ENCODE data around the gene NEMP1.
A peak's percentile ranks its signal among the peaks of the same experiment; 100 is the strongest.

NEMP1 gene

DNA sequence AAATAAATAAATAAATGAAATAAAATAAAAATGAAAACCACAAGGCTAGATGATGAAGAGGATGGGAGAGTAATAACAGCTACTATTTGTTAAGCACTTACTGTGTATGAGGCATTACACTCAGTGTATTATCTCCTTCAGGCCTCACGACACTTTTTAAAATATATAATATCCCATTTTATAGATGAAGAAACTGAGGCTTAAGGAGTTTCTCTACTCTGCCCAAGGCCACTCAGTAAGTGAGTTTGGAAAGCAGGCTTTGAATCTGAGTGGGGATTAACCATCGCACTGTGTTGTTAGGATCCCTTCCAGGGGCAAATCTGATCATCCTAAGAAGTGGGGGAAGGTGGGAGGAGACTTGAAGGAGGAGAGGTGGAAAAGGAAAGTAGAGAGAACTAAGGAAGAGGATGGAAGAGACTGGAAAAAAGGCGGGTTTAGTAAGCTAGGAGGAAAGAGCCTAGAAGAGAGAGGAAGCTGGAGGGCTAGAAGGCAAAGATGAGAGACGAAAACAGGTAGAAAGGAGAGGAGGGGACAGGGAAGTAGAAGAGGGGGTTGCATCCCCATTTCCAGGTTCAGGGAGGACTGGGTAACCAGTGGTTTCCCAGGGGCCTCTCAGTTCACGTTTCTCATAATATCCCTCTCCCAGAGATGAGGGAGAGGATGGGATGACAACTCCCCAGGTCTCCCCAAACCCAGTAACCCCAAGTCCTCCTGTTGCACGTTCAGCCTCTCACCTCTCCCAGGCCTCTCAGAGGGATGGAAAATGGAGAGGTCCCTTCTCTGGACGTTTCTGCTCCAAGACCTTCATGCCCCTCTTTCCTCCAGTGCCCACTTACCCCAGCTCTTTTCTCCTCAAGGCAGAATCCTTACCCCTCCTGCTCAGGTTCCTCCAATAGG, 30.9 kb upstream of the NEMP1 start:
- Histone ChIP-seq H2AFZ (ENCODE audit: low read depth, low read length) (no peak overlapping the region), H2BK5ac (ENCODE audit: low read depth, low read length, poor library complexity, severe bottlenecking) (no peak overlapping the region), H3K23ac (ENCODE audit: low read length in 2 of 2) (no peak overlapping the region), H3K4ac (ENCODE audit: low read depth in 1 of 2, low read length in 2 of 2) (peak overlapping the region; percentile 6 to 13), H3K9me3 (ENCODE audit: control insufficient read depth, low read length) (no peaks in the 10 kb centered on the region), H4K8ac (ENCODE audit: low read length) (no peak overlapping the region), H3K4me3 (ENCODE audit: insufficient read depth in 1 of 2, low read depth in 1 of 2, low read length in 2 of 2) (peak overlapping the region in 1 of 2 experiments; percentile 98), H2BK12ac (ENCODE audit: low read length in 2 of 2) (peak overlapping the region in 1 of 2 experiments; percentile 29), H3K14ac (ENCODE audit: low read length in 2 of 2) (no peak overlapping the region), H4K91ac (ENCODE audit: low read length) (no peak overlapping the region), H2BK120ac (ENCODE audit: low read depth, low read length) (no peak overlapping the region), H3K9ac (ENCODE audit: low read length) (peak overlapping the region; percentile 97), H3K27ac (ENCODE audit: low read length, poor library complexity, severe bottlenecking) (peak overlapping the region; percentile 12), H3K79me1 (replicated peaks; ENCODE audit: low read length, poor library complexity, severe bottlenecking) (peaks cover 18% of the 10 kb centered on the region), H3K27me3 (ENCODE audit: control insufficient read depth in 1 of 2, insufficient read depth in 1 of 2, low read length in 2 of 2) (no peaks in the 10 kb centered on the region), H3K4me1 (ENCODE audit: control insufficient read depth, insufficient read depth, low read depth, low read length) (peaks cover 21% of the 10 kb centered on the region), H3K18ac (ENCODE audit: low read depth in 1 of 2, low read length in 2 of 2) (peak overlapping the region in 1 of 2 experiments; percentile 61), H2BK15ac (ENCODE audit: low read depth, poor library complexity, severe bottlenecking) (peak overlapping the region; percentile 17), H3K4me2 (ENCODE audit: low read length, poor library complexity, severe bottlenecking) (peak overlapping the region; percentile 93), H2AK5ac (ENCODE audit: low read length, severe bottlenecking) (peak overlapping the region; percentile 24), H3K36me3 (ENCODE audit: control insufficient read depth in 1 of 2, insufficient read depth in 2 of 2, low read depth in 1 of 2, low read length in 2 of 2) (peaks cover 31 to 41% of the 10 kb centered on the region in 2 experiments)
- DNase-seq: no peak
- WGBS: 72% methylated on average over 5 of the region's 7 CpGs

DNA sequence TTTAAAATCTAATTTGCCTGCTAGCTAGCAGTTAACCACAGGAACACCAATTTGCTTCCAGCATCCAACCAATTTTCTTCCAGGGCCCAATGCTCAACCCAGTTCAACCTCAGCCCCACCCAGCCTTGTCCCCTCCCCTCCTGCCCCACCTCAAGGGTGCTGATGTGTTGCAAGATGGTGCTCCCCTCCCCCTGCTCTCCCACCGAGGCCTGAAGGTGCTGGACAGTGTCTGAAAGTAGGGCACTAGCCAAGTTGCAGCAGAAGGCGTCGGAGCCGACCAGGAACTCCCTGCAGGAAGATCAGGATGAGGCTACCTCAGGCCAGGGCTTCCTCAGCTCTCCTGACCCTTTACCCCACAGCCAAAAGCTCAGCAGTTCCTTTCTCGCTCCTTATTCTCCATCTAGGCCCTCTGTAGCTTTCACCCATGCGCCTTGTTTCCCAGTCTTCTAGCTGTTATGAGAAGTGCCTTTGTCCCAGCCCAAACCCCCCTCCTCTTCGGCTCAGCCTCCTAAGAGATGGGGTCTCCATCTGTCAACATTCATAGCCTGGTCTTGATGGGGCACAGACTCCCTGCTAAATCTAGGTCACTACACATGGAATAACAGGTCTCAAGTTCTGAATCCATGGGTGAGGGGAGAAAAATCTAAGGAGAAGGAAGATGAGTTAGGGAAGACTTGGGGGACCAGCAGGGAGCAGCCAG, 29.0 kb upstream of the NEMP1 start:
- H4K8ac ChIP-seq (ENCODE audit: low read length): no peak overlapping the region
- no peak overlapping the region for H2BK120ac ChIP-seq (ENCODE audit: low read depth, low read length)
- peaks cover 18% of the 10 kb centered on the region for H3K79me1 ChIP-seq (replicated peaks; ENCODE audit: low read length, poor library complexity, severe bottlenecking)
- no peak overlapping the region for H4K91ac ChIP-seq (ENCODE audit: low read length)
- peak overlapping the region; percentile 65 for H2BK15ac ChIP-seq (ENCODE audit: low read depth, poor library complexity, severe bottlenecking)
- DNase-seq: no peak
- H3K9ac ChIP-seq (ENCODE audit: low read length): peak overlapping the region; percentile 54
- peak overlapping the region in 1 of 2 experiments; percentile 46 for H3K4me3 ChIP-seq (ENCODE audit: insufficient read depth in 1 of 2, low read depth in 1 of 2, low read length in 2 of 2)
- 91% methylated on average over 7 of the region's 7 CpGs for WGBS
- H3K23ac ChIP-seq (ENCODE audit: low read length in 2 of 2): no peak overlapping the region
- no peak overlapping the region for H2BK12ac ChIP-seq (ENCODE audit: low read length in 2 of 2)
- H2BK5ac ChIP-seq (ENCODE audit: low read depth, low read length, poor library complexity, severe bottlenecking): no peak overlapping the region
- H3K36me3 ChIP-seq (ENCODE audit: control insufficient read depth in 1 of 2, insufficient read depth in 2 of 2, low read depth in 1 of 2, low read length in 2 of 2): peaks cover 37 to 51% of the 10 kb centered on the region in 2 experiments
- H3K4me2 ChIP-seq (ENCODE audit: low read length, poor library complexity, severe bottlenecking): no peak overlapping the region
- no peak overlapping the region for H3K27ac ChIP-seq (ENCODE audit: low read length, poor library complexity, severe bottlenecking)
- no peak overlapping the region for H3K4ac ChIP-seq (ENCODE audit: low read depth in 1 of 2, low read length in 2 of 2)
- no peak overlapping the region for H2AK5ac ChIP-seq (ENCODE audit: low read length, severe bottlenecking)
- no peaks in the 10 kb centered on the region for H3K27me3 ChIP-seq (ENCODE audit: control insufficient read depth in 1 of 2, insufficient read depth in 1 of 2, low read length in 2 of 2)
- no peak overlapping the region for H3K14ac ChIP-seq (ENCODE audit: low read length in 2 of 2)
- H3K9me3 ChIP-seq (ENCODE audit: control insufficient read depth, low read length): no peaks in the 10 kb centered on the region
- peaks cover 23% of the 10 kb centered on the region for H3K4me1 ChIP-seq (ENCODE audit: control insufficient read depth, insufficient read depth, low read depth, low read length)
- H3K18ac ChIP-seq (ENCODE audit: low read depth in 1 of 2, low read length in 2 of 2): no peak overlapping the region
- no peak overlapping the region for H2AFZ ChIP-seq (ENCODE audit: low read depth, low read length)

GRCh38 chr12:57106021-57106708, 27.6 kb upstream of the NEMP1 start:
- H3K18ac ChIP-seq (ENCODE audit: low read depth in 1 of 2, low read length in 2 of 2): no peak overlapping the region

More at GRCh38 chr12:57106021-57106708, 27.6 kb upstream of the NEMP1 start:
- Histone ChIP-seq H2BK5ac (ENCODE audit: low read depth, low read length, poor library complexity, severe bottlenecking) (no peak overlapping the region), H2AK5ac (ENCODE audit: low read length, severe bottlenecking) (no peak overlapping the region), H3K4me2 (ENCODE audit: low read length, poor library complexity, severe bottlenecking) (no peak overlapping the region), H2BK120ac (ENCODE audit: low read depth, low read length) (no peak overlapping the region), H3K14ac (ENCODE audit: low read length in 2 of 2) (no peak overlapping the region), H4K8ac (ENCODE audit: low read length) (no peak overlapping the region), H3K4ac (ENCODE audit: low read depth in 1 of 2, low read length in 2 of 2) (no peak overlapping the region), H2AFZ (ENCODE audit: low read depth, low read length) (no peak overlapping the region), H3K9me3 (ENCODE audit: control insufficient read depth, low read length) (no peaks in the 10 kb centered on the region), H2BK15ac (ENCODE audit: low read depth, poor library complexity, severe bottlenecking) (no peak overlapping the region), H4K91ac (ENCODE audit: low read length) (no peak overlapping the region), H3K4me1 (ENCODE audit: control insufficient read depth, insufficient read depth, low read depth, low read length) (peaks cover 17% of the 10 kb centered on the region), H3K23ac (ENCODE audit: low read length in 2 of 2) (no peak overlapping the region), H3K9ac (ENCODE audit: low read length) (no peak overlapping the region), H3K4me3 (ENCODE audit: insufficient read depth in 1 of 2, low read depth in 1 of 2, low read length in 2 of 2) (no peak overlapping the region), H3K36me3 (ENCODE audit: control insufficient read depth in 1 of 2, insufficient read depth in 2 of 2, low read depth in 1 of 2, low read length in 2 of 2) (peaks cover 46 to 61% of the 10 kb centered on the region in 2 experiments), H3K27ac (ENCODE audit: low read length, poor library complexity, severe bottlenecking) (no peak overlapping the region), H2BK12ac (ENCODE audit: low read length in 2 of 2) (no peak overlapping the region), H3K79me1 (replicated peaks; ENCODE audit: low read length, poor library complexity, severe bottlenecking) (peaks cover 18% of the 10 kb centered on the region), H3K27me3 (ENCODE audit: control insufficient read depth in 1 of 2, insufficient read depth in 1 of 2, low read length in 2 of 2) (no peaks in the 10 kb centered on the region)
- 94% methylated on average over 9 of the region's 9 CpGs for WGBS
- DNase-seq: no peak

All from mesenchymal stem cell (in vitro differentiated cells and primary cell).